IMR-90 (cell line): Measurements from ENCODE around the gene BBS1.

Source experiments
- RAD21 ChIP-seq: IDR thresholded peaks from 2 replicates; pipeline ENCODE4 v1.6.1; 2012; ENCODE audit warnings: low read length, improper control_type of control experiment
- RFX5 ChIP-seq: IDR thresholded peaks from 2 replicates; pipeline ENCODE4 v1.8.0; 2012; ENCODE audit warnings: low read depth, mild to moderate bottlenecking, low read length, moderate library complexity
- TF ChIP-seq, protein P1 (sequence below): conservative IDR thresholded peaks from 2 replicates; pipeline ENCODE4 v1.5.1; 2012; ENCODE audit warnings: mild to moderate bottlenecking, low read depth, low read length, improper control_type of control experiment
- TF ChIP-seq, protein P2 (sequence below): fragments of 150-350 bp; IDR thresholded peaks from 2 replicates; pipeline ENCODE4 v1.6.1; 2017; ENCODE audit warnings: mild to moderate bottlenecking, antibody characterized with exemption, low read length, low read depth

DNA sequence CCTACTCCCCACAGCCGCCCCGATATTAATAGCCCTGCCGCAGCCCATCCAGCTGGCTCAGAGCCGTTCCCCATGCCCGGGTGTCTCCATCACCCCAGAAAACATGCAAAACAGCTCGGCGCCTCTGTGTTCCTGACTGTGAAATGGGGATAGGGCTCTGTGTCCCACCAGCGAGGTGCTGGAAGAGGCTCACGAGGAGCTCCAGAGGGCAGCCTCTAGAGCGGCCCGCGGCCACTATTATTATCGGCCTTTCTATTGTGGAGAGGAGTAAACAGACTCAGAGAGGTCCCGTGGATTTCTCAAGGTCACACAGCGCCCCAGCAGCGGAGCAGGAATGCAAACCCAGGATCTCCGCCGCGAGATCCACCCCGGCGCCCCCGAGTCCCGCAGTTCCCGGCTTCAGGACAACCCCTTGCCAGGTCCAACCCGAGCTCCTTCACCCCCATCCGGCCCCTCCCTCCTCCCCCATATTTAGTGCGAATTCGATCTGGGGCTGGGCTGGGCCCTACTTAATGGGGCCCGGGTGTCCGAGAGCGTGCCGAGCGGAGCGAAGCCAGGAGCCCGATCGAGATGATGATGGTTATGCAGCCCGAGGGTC lies 36.0 kb downstream of the BBS1 start, which contains the start of gene ACTN3:
- no peak for TF ChIP-seq RFX5
- TF ChIP-seq, protein P1, sequence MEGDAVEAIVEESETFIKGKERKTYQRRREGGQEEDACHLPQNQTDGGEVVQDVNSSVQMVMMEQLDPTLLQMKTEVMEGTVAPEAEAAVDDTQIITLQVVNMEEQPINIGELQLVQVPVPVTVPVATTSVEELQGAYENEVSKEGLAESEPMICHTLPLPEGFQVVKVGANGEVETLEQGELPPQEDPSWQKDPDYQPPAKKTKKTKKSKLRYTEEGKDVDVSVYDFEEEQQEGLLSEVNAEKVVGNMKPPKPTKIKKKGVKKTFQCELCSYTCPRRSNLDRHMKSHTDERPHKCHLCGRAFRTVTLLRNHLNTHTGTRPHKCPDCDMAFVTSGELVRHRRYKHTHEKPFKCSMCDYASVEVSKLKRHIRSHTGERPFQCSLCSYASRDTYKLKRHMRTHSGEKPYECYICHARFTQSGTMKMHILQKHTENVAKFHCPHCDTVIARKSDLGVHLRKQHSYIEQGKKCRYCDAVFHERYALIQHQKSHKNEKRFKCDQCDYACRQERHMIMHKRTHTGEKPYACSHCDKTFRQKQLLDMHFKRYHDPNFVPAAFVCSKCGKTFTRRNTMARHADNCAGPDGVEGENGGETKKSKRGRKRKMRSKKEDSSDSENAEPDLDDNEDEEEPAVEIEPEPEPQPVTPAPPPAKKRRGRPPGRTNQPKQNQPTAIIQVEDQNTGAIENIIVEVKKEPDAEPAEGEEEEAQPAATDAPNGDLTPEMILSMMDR: no peak
- TF ChIP-seq RAD21: no peak
- TF ChIP-seq, protein P2, sequence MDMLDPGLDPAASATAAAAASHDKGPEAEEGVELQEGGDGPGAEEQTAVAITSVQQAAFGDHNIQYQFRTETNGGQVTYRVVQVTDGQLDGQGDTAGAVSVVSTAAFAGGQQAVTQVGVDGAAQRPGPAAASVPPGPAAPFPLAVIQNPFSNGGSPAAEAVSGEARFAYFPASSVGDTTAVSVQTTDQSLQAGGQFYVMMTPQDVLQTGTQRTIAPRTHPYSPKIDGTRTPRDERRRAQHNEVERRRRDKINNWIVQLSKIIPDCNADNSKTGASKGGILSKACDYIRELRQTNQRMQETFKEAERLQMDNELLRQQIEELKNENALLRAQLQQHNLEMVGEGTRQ: no peak
